ENCODE data around the gene PHETA1.

PHETA1 gene, protein sequence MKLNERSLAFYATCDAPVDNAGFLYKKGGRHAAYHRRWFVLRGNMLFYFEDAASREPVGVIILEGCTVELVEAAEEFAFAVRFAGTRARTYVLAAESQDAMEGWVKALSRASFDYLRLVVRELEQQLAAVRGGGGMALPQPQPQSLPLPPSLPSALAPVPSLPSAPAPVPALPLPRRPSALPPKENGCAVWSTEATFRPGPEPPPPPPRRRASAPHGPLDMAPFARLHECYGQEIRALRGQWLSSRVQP

DNA sequence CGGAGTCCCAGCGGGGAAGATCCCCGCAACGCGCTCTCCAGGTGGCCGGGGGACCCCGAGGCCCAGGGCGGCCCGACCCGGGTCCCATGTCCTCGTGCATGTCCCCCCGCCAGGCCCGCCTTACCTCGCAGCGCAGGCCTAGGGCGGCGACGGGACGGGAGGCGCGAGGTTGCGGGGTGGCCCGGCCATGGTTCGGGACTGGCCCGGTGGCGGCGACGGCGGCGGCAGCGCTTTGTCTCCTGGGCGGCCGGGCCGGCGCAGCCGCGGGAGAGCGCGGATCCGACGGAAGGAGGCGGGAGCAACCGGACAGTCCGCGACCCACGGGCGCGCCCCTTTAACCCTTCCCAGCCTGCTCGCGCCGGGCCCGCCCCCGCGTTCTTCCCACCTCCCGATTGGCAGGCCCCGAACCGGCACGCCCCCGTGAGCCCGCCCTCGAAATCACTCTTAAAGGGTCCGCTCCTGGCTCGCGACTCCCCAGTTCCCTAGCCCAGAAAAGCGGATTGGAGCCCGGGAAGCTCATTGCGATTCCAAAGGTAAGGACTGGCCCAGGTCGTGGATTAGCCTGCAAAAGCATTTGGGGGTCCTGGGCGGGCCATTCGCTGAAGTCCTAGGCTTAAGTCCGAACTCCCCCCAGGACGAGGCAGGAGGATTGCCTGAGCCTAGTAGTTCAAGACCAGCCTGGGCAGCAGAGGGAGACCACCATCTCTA lies at the start of gene PHETA1:
Gene PHETA1 (minus strand): TSS at position 308 of the 708 bp plus-strand sequence. CDS start 5,668 bp downstream, outside the sequence.
- peak; percentile 60 for DNase-seq

DNA sequence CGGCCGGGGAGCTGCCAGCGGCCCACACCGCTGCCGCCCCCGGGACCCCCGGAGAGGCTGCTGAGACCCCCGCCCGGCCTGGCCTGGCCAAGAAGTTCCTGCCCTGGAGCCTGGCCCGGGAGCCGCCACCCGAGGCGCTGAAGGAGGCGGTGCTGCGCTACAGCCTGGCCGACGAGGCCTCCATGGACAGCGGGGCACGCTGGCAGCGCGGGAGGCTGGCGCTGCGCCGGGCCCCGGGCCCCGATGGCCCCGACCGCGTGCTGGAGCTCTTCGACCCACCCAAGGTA lies 49.6 kb upstream of the PHETA1 start:
- no peak for DNase-seq

DNA sequence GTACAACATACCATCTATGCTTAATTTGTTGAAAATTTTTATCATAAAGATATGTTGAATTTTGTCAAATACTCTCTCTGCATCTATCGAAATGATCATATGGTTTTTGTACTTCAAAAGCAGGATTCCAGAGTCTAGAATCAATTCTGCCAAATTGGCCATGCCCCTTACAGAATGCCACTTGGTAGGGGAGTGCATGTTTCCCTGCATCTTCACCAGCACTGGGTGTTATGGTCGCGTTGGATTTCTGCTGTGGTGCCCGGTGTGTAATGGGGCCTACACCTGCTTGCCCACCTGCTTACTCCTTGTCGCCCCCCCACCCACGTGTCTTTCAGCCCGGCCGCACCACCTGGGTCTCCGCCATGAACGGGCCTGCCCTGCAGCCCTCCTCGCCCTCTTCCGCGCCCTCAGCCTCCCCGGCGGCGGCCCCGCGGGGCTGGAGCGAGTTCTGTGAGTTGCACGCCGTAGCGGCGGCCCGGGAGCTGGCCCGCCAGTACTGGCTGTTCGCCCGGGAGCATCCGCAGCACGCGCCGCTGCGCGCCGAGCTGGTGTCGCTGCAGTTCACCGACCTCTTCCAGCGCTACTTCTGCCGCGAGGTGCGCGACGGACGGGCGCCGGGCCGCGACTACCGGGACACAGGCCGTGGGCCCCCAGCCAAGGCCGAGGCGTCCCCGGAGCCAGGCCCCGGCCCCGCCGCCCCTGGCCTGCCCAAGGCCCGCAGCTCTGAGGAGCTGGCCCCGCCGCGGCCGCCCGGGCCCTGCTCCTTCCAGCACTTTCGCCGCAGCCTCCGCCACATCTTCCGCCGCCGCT lies 49.1 kb upstream of the PHETA1 start:
- no peak for DNase-seq

DNA sequence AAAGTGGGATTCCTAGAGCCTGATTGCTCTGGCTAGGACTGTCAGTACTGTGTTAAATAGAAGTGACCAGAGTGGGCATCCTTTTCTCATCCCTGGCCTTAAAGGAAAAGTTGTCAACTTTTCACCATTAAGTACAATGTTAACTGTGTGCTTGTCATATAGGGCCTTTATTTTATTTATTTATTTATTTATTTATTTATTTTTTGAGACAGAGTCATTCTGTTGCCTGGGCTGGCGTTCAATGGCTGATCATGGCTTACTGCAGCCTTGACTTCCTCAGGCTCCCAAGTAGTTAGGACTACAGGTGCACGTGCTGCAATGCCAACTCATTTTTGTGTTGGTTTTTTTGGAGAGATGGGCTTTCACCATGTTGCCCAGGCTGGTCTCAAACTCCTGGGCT lies 48.4 kb upstream of the PHETA1 start:
- DNase-seq, result no peak

DNA sequence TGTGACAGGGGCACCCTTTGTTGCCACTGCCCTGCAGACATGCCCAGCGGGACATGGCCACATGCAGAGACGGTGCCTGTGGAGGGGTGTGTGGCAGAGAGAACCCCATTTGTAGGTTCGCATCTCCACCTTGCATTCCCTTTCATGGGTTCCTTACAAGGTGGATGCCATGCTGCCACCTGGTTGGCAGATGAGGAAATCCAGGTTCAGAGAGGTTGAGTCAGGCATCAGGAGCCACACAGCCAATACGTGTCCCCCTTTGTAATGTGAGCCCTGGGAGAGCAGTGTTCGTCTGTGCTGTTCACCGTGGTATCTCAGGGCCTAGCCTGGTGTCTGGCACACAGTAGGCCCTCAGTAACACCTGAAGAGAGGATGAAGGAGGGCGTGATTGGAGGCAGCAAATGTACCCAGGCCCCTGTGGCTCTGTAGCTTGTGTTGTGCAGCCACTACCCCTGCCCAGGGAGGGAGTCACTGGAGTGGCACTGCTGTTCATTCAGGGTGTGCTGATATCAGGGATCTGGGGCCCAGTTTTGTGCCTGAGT lies 45.9 kb upstream of the PHETA1 start:
- no peak for DNase-seq

DNA sequence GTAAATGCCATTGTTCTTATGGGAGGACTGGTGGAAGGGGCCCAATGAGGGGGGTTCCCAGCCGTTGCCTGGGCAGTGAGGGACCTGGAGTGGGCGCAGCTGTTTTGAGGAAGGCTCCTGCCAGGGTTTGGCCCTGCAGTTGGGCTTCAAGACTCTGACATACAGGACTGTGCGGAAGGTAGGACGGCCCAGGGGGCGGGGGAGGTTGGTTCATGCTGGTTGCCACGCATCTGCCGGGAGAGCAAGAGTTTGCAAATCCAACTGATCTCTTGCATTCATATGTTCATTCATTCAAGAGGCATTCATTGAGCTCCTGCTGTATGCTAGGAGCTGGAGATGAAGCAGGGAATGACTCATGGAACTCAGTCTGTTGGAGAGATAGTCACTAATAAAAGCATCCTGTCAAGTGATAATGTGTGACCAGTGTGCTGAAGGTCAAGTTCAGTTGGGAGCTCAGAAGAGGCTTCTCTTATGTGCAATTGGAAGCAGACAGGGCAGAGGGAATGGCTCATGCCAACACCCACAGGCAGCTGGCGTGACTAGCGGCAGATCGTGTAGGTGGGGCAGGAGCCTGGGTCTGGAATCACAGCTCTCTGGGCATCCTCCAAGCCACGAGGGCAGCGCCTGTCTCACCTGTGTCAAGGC lies 44.7 kb upstream of the PHETA1 start:
- no peak for DNase-seq

DNA sequence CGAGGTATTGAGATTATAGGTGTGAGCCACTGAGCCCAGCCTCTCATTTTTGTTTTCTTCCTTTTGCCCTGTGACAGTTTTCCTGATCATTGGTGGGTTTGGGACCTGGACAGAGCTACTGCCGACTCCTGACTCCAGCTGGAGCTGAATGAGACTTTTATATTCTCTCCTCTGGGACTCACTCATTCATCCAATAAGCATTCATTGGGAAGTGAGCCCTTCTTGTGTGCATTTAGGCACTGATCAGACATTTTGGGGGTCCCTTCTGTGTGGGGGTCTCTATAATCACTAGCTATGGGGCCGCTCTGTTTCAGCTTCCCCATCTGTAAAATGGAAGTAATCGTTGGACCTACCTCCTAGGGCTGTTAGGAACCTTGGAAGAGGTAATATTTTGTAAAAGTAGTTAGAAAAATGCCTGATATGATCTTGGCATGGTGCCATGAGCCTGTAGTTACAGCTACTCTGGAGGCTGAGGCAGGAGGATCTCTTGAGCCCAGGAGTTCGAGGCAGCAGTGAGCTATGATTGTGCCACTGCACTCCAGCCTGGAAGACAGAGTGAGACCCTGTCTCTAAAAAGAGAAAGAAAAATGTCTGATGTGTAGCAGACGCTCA lies 44.0 kb upstream of the PHETA1 start:
- no peak for DNase-seq

DNA sequence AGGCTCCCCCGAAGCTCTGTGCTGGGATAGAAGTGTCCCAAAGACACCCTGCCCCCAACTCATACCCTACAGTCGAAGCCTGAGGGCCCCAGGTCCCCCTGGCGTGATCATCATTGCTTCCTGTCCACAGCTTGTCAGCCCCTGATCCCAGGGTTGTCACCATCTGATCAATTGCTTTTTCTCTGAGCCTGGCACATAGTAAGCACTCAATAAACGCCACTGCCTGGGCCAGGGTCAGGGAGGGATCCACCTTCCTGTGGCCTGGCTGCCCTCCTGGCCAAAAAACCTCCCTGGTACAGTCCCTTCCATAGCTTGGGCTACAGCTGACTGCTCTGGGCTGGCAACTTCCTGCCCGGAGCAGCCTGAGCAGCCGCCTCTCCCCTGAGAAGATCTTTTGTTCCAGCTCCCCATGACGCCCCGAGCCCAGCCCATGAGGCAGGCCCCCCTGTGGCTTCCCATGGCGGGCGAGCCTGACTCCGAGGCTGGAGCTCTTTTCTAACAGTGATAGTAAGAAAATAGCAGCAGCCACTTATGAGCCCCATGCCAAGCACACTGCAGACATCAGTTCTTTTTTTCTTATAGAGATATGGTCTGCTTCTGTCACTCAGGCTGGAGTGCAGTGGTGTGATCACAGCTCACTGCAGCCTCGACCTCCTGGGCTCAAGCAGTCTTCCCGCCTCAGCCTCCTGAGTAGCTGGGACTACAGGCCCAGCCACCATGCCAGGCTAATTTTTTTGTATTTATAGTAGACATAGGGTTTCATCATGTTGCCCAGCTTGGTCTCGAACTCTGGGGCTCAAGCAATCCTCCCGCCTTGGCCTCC lies 43.3 kb upstream of the PHETA1 start:
- DNase-seq, result no peak

DNA sequence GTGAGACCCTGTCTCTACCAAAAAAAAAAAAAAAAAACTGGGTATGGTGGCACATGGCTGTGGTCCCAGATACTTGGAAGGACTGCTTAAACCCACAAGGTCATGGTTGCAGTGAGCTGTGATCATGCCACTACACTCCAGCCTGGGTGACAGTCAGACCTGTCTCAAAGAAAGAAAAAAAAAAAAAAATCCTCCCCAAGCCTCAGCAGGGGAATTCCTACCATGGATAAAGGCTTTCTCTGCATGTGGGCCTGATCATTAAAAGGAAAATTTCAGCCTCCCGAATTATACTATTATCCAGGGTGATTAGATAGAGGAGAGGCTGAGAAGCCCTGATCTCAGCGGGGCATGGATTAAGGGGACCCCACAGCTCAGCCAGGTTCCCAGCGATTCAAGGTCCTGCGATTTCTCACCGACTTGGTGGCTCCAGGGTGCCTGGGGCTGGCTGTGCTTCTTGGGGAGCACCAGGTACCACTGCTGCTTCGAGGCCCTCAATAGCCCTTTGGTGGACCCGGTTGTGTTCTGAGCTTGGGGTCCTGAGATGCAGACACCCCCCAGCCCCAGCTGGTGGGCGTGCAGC lies 42.4 kb upstream of the PHETA1 start:
- DNase-seq, result no peak

DNA sequence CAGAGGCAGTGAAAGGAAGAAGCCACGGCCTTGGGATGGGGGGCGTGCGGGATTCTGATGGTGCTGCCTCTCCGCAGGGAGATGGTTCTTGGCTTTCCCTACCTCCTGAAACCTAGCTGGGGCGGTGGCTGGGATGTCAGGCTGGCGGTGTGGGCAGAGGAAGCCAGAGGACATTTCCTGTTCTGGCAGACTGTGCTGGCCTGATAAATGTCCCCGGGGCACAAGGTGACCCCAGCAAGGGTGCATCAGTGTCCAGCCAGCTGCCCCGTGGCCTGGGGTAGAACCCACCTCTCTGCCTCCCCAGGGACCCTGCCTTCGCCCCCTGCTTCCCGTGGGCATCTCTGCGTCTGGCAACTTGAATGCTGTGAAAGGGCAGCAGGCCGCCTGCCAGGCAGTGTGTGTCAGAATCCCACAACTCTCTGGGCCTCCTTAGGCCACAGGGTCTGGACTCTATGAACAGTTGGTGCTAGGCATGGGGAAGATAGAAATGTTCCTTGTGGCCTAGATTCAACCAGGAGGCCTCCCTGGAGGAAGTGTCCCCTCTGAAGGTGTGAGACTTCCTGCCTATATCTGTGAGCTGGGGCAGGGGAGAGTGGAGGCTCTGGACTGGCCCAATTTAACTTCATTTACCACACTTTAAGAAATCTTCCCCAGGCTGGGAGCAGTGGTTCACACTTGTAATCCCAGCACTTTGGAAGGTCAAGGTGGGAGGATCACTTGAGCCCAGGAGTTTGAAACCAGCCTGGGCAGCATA lies 41.7 kb upstream of the PHETA1 start:
- DNase-seq, result no peak

DNA sequence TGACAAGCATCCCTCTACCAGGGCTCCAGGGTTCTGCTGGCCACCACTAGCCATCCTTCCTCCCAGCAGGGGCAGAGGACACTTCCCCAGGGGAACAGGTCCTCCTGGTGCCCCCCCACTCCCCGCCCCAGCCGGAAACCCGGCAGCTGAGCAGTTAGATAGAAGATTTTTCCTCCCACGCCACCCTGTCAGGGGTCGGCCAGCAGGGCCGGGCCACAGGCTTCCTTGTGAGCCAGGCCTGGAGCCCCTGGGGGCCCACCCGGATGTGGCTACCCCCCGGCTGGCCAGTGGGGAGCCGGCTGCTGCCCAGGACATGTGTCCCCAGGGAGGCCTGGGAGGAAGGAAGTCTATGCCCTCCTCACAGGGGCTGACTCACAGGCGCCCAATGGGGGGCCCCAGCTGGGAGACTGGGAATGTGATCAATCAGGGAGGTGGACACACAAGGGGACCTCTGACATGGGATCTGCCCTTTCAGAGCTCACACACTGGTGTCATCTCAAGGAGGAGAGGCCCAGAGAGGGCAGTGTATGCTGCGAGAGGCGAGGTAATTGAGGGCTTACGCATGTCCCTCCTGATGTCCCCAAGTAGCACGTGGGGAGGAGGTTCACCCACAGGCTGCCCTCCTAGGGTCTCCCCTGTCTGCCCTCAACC lies 41.0 kb upstream of the PHETA1 start:
- DNase-seq, result no peak

DNA sequence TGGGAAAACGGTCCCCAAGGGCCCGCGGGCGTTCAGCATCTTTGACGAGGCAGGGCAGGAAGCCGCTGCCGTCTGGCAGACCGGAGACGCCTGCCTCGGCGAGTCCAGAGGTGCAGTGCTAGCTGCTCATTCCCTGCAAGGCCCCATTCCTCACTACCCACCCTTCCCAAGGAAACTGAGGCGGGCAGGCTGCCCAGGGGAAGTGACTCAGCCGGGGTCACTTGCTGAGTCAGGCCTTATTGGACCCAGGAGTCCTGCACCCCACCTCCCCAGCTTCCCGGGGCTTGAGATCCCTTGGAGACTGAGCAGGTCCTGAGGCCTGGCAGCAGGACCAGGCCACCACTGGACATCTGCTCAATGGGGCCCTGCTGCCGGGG lies 40.5 kb upstream of the PHETA1 start:
- no peak for DNase-seq

DNA sequence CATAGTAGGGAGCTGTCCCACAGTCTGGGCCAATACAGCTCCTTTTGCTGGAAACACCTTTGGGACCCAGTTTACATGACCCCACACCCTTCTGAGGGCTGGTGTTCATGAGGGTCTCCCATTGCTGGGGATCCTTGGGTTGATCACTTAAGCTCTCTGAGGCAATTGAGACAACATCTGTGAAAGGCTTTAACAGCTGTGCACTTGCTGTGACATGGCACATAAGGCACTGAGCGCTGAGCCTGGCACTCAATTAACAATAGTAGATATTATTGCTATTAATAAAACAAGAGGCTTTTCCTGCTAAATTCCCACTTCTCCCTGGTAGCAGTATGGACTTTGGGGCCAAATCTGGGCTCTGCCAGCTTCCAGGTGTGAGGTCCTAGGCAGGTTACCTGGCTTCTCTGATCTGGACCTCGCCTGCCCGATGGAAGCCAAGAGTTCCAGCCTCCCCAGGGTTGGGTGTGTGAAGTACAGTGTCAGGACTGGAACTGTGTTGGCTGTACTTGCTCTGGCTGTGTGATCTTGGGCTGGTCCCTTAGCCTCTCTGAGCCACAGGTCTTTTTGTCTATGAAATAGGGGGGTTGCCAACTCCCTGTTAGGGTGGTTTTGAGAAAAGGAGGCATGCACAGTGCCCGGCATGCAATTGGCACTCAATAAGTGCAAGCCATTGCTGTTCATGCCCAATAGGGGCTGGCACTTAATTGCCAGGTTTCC lies 39.9 kb upstream of the PHETA1 start:
- DNase-seq, result no peak

DNA sequence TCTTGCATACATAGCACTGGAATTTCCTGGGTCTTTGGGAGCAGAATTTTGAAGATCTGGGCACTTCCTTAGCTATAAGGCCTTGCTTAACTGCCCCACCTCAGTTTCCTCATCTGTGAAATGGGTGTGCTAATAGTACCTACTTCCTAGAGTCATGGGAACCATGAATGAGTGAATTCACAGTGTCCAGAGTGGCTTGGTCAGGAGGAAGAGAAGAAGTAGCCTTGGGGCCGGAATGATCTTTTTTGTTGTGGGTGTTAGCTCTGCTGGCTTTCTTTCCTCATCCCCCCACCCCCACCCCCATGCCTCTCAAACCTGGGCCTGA lies 39.2 kb upstream of the PHETA1 start:
- DNase-seq, result no peak

DNA sequence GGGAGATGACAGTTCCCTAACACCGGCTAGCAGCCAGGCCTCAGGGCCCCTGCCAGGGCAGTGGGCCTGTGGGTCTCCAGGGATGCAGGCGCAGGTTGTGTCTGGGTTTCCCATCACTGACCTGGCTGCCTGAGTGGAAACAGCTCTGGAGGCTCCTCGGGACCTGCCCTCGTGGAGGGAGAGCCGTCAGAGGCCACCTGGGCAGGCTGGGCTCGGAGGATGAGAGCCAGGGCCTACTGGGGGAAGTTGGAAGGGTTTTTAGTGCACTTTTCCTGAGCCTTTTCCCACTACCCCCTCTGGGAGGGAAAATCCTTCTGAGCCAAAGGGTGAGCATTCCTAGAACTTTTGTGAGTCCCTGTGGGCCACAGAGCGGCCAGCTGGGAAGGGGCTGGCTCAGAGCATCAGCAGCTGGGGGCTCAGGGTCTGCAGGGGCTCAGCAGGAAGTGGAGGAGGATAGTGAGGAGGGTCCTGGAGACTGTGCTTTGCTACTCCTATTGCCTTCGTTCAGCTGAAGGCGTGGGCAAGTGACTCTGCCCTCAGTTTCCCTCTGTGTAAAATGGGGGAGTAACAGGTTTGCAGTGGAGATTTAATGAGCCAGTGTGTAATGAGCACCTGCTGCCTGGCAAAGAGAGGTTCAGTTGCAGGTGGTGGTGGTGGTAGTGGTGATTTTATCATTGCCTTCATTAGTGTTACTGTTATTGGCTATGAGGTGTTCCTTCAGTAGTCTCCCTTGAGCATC lies 38.7 kb upstream of the PHETA1 start:
- DNase-seq, result no peak

DNA sequence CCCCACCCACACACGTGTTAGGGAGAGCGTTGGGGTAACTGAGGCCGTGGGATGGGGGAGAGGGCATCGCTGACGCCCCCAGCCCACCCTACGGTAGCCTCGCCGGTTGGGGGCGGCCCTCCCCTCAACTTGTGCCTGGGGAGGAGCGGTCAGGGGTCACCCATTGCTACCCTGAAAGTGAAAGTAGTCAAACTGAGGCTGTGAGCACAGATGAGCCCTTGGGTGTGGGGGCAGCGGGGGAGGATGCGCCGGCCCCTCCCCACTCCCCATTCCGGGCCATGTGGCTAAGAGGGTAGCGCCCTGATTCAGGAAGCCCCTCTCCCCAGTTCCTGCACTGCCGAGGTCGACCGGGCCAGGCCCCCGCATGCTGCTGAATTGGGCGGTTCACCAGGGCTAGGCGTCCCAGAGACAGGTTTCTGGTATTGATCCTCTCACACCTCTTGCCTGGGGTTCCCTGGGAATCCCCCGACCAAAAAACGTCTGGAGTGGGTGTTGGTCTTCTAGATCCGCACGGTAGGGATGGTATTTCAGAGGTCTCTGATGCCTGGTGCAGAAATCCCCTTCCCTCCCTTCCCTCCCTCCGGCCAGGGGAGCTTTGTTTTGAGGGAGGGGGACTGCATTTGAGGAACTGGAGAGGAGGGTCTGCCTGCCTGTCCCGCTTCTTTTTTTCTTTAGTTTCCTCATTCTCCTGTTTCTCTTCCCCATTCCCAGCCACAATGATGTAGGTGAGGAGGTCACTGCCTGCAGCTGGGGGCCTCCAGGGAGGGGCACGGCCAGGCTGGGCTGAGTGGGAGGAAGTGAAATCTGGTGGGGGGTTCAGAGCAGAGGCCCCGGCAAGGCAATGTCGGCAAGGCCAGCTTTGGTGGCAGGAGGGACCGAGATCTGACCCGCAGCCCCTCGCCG lies 37.8 kb upstream of the PHETA1 start:
- no peak for DNase-seq

DNA sequence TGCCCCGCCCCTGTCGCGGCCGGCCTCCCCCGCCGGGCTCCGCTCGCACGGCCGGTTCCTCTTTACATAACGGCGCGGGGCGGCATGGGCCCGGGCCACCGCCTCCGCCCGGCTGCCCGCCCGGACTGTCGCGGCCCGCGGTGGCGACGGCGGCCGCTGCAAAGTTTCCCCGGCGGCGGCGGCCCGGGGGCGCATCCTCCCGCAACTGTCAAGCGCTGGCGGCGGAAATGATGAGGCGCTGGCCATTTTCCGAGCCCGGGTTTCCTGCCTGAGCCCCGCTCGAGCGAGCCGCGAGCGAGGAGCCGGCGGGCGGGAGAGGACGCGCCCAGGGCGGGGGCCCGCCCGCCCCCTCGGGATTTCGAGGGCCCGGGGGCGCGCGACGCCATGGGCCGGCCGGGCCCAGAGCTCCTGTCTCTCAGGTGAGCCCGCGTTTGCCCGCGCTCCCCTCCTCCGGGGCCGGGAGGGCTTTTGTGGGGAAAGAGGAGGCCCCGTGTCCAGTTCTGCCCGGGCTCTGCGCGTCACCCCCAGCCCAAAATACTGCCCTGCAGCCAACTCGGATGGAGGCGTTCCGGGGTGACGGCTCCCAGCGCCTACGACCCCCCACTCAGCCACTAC lies 37.1 kb upstream of the PHETA1 start, which contains the start of gene SH2B3:
Gene SH2B3 (plus strand): TSS at position 65 of the 615 bp plus-strand sequence. CDS start 12,223 bp downstream, outside the sequence.
- no peak for DNase-seq

Measured in amniotic stem cell (primary cell).